Measurements from ENCODE around the gene RTBDN.
A peak's percentile ranks its signal among the peaks of the same experiment; 100 is the strongest.
"Not testable (repeated sequence)": the region's sequence is repeated elsewhere in the genome, so short reads cannot be mapped to it uniquely, and the experiment has no call there.

Gene RTBDN

GRCh38 chr19:12856653-12857052 lies 22.3 kb upstream of the RTBDN start:
- DNase-seq (ENCODE audit: low spot score), result no peak

- peak; percentile 82 for DNase-seq (ENCODE audit: low spot score)
Measured at GRCh38 chr19:12847159-12848139, 13.1 kb upstream of the RTBDN start.

GRCh38 chr19:12846613-12847012 lies 12.2 kb upstream of the RTBDN start:
- DNase-seq (ENCODE audit: low spot score), result not testable (repeated sequence)

- DNase-seq (ENCODE audit: low spot score), result no peak
Measured at GRCh38 chr19:12843999-12844732, 9.8 kb upstream of the RTBDN start.

- DNase-seq (ENCODE audit: low spot score), result no peak
Measured at GRCh38 chr19:12843328-12843727, 8.9 kb upstream of the RTBDN start.

GRCh38 chr19:12842511-12842910 lies 8.1 kb upstream of the RTBDN start:
- DNase-seq (ENCODE audit: low spot score), result no peak

GRCh38 chr19:12841094-12841493 lies 6.7 kb upstream of the RTBDN start:
- peak; percentile 79 for DNase-seq (ENCODE audit: low spot score)

- peak; percentile 91 for DNase-seq (ENCODE audit: low spot score)
Measured at GRCh38 chr19:12840091-12841079, 6.0 kb upstream of the RTBDN start.

- peak; percentile 69 for DNase-seq (ENCODE audit: low spot score)
Measured at GRCh38 chr19:12838886-12839756, 4.7 kb upstream of the RTBDN start.

GRCh38 chr19:12838182-12838885 lies 4.0 kb upstream of the RTBDN start, which contains the start of gene MAST1:
TSS of gene MAST1 (plus strand) at chr19:12838515. CDS start at chr19:12838573, 58 bp downstream.
- peak; percentile 73 for DNase-seq (ENCODE audit: low spot score)

GRCh38 chr19:12837225-12837624 lies 2.8 kb upstream of the RTBDN start:
- no peak for DNase-seq (ENCODE audit: low spot score)

- DNase-seq (ENCODE audit: low spot score), result no peak
Measured at GRCh38 chr19:12836529-12836863, 2.1 kb upstream of the RTBDN start.

- peak; percentile 71 for DNase-seq (ENCODE audit: low spot score)
Measured at GRCh38 chr19:12834976-12835757, 788 bp upstream of the RTBDN start.

GRCh38 chr19:12833738-12834565 lies 427 bp downstream of the RTBDN start:
- DNase-seq (ENCODE audit: low spot score), result peak; percentile 60

- no peak for DNase-seq (ENCODE audit: low spot score)
Measured at GRCh38 chr19:12833418-12833737, 1.0 kb downstream of the RTBDN start.

GRCh38 chr19:12828494-12828893 lies 5.9 kb downstream of the RTBDN start:
- no peak for DNase-seq (ENCODE audit: low spot score)

- DNase-seq (ENCODE audit: low spot score), result no peak
Measured at GRCh38 chr19:12825254-12826131, 8.9 kb downstream of the RTBDN start.

- no peak for DNase-seq (ENCODE audit: low spot score)
Measured at GRCh38 chr19:12821761-12822160, 12.6 kb downstream of the RTBDN start.
